Left ventricle myocardium inferior (tissue), 1 donor: ENCODE data around the gene SDK1. TPM values are rescaled to one million over a fixed set of nuclear protein-coding genes. Genes with fewer than 3 reads are reported as not detected.
"Not testable (repeated sequence)": the region's sequence is repeated elsewhere in the genome, so short reads cannot be mapped to it uniquely, and the experiment has no call there.

Source experiments
- DNase-seq: peaks from one replicate; pipeline ENCODE4 v3.0.0-alpha.2; 2020
- H3K27ac ChIP-seq: fragments of 200-600 bp; replicated peaks from 2 replicates; pipeline ENCODE4 v1.8.0; 2021
- H3K27me3 ChIP-seq: fragments of 200-600 bp; 2 replicates; pipeline ENCODE4 v1.8.0; 2021; ENCODE audit warnings: low read depth
- H3K36me3 ChIP-seq: fragments of 200-600 bp; 2 replicates; pipeline ENCODE4 v1.8.0; 2021
- H3K4me1 ChIP-seq: fragments of 200-600 bp; 2 replicates; pipeline ENCODE4 v1.8.0; 2021
- H3K4me3 ChIP-seq: fragments of 200-600 bp; 2 replicates; pipeline ENCODE4 v1.8.0; 2021; ENCODE audit warnings: mild to moderate bottlenecking, moderate library complexity
- H3K9me3 ChIP-seq: fragments of 200-600 bp; replicated peaks from 2 replicates; pipeline ENCODE4 v1.8.0; 2021
- CTCF ChIP-seq: fragments of 200-600 bp; IDR thresholded peaks from 2 replicates; pipeline ENCODE4 v1.8.0; 2021; ENCODE audit warnings: antibody characterized with exemption, mild to moderate bottlenecking, borderline replicate concordance
- intact Hi-C: fragments of 100-400 bp; cut with micrococcal nuclease; formaldehyde crosslinking; loops from one replicate; pipeline ENCODE4 v1.11.0; 2022
- total RNA-seq: library from RNA; stranded (reverse); fragmentation: NEBNext Ultra II Directional; extraction: Animal tissue kit (Norgen Biotek cat#: 25700); gene quantifications from one replicate; pipeline ENCODE4 v1.2.1, GENCODE V29; 2021
- donor health status: DM: no; HTN: yes; CAD: no; lungs with severe emphysema.

SDK1 gene
- total RNA-seq, 1 donor from 2014 or later: 1.3 TPM

- TF ChIP-seq CTCF: no peak
- DNase-seq: no peak
- no peak overlapping the region for H3K4me3 ChIP-seq
- H3K9me3 ChIP-seq: no peaks in the 10 kb centered on the region
- H3K27ac ChIP-seq: no peak overlapping the region
- intact Hi-C loops: no loop called here
- no peaks in the 10 kb centered on the region for H3K36me3 ChIP-seq
- peaks cover 34% of the 10 kb centered on the region for H3K27me3 ChIP-seq
- H3K4me1 ChIP-seq: no peaks in the 10 kb centered on the region
Observed at GRCh38 chr7:4307316-4308204, 1006.5 kb downstream of the SDK1 start.

GRCh38 chr7:4308205-4308590 lies 1007.1 kb downstream of the SDK1 start:
- Histone ChIP-seq H3K4me1 (no peaks in the 10 kb centered on the region), H3K27me3 (peaks cover 34% of the 10 kb centered on the region), H3K4me3 (no peak overlapping the region), H3K27ac (no peak overlapping the region), H3K9me3 (no peaks in the 10 kb centered on the region), H3K36me3 (no peaks in the 10 kb centered on the region)
- intact Hi-C loops: no loop called here
- no peak for TF ChIP-seq CTCF
- no peak for DNase-seq

DNA sequence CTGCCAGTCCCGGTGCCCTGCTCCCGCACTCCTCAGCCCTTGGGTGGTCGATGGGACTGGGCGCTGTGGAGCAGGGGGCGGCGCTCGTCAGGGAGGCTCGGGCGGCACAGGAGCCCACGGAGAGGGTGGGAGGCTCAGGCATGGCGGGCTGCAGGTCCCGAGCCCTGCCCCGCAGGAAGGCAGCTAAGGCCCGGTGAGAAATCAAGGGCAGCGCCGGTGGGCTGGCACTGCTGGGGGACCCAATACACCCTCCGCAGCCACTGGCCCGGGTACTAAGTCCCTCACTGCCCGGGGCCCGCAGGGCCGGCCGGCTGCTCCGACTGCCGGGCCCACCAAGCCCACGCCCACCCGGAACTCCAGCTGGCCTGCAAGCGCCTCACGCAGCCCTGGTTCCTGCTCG lies 1012.9 kb downstream of the SDK1 start:
- H3K9me3 ChIP-seq, DNase-seq, intact Hi-C loops, H3K27ac ChIP-seq, H3K36me3 ChIP-seq, H3K4me1 ChIP-seq, H3K4me3 ChIP-seq: not testable (repeated sequence)
- H3K27me3 ChIP-seq: peaks cover 10% of the 10 kb centered on the region

DNA sequence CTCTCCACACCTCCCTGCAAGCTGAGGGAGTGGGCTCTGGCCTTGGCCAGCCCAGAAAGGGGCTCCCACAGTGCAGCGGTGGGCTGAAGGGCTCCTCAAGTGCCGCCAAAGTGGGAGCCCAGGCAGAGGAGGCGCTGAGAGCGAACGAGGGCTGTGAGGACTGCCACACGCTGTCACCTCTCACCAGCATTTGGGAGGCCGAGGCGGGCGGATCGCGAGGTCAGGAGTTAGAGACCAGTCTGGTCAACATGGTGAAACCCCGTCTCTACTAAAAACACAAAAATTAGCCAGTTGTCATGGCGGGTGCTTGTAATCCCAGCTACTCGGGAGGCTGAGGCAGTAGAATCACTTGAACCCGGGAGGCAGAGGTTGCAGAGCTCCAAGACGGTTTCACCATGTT lies 1013.3 kb downstream of the SDK1 start:
- H3K36me3 ChIP-seq, H3K4me3 ChIP-seq, H3K4me1 ChIP-seq, H3K9me3 ChIP-seq, DNase-seq, intact Hi-C loops, H3K27ac ChIP-seq: not testable (repeated sequence)
- H3K27me3 ChIP-seq: peaks cover 10% of the 10 kb centered on the region
